NCI-H1105 (cell line): ENCODE measurements around the gene CD99.
"Not testable (repeated sequence)": the region's sequence is repeated elsewhere in the genome, so short reads cannot be mapped to it uniquely, and the experiment has no call there.

Experiments
- DNase-seq: peaks from one replicate; lab custom pipeline; 2025; lab: John Stamatoyannopoulos, UW

CD99 gene

DNA sequence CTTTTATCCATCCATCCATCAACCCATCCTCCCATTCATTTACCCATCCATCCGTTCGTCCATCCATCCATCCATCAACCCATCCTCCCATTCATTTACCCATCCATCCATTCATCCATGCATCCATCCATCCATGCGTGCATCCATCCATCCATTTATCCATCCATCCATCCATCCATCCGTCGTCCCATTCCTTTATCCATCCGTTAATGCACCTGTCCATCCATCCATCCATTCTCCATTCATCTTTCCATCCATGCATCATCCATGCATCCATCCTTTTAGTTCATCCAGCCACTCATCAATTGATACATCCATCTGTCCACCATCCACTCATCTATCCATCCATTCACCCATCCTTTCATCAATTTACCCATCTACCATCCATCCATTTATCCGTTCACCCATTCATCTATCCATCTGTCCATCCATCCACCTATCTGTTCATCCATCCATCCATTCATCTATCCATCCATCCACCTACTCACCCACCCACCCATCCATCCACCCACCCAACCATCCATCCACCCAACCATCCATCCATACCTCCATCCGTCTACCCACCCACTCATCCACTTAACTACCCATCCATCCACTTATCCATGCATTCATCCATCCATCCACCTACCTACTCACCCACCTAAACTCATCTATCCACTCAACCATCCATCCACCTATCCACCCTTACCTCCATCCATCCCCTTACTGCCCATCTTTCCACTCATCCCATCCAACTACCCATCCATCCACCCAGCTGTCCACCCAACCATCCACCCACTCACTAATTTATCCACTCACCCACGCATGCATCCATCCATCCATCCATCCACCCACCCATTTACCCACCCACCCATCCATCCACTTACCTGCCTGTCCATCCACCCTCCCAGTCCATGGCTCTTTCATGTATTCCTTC lies 9.6 kb downstream of the CD99 start:
- DNase-seq: no peak

DNA sequence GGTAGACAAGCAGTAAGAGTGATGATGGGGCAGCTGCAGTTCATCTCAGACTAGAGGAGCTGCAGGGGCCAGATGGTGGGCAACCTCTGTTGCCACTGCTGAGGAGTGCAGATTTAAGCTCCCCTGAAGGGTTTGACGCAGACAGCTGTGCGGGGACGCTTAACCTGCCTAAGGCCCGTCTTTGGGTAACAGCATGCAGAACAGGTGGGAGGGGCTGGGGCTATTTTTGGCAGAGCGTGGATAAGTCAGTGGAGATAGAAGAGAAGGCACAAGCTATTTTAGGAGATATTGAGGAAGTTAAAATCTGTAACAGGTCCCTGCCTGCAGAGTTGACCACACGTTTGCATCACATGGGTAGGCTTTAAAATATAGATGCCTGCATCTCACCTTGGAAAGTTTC lies 10.5 kb downstream of the CD99 start:
- no peak for DNase-seq

- no peak for DNase-seq
Measured at GRCh38 chrX:2703991-2704369, 12.9 kb downstream of the CD99 start.

- DNase-seq: no peak
Measured at GRCh38 chrX:2705046-2705832, 14.1 kb downstream of the CD99 start.

DNA sequence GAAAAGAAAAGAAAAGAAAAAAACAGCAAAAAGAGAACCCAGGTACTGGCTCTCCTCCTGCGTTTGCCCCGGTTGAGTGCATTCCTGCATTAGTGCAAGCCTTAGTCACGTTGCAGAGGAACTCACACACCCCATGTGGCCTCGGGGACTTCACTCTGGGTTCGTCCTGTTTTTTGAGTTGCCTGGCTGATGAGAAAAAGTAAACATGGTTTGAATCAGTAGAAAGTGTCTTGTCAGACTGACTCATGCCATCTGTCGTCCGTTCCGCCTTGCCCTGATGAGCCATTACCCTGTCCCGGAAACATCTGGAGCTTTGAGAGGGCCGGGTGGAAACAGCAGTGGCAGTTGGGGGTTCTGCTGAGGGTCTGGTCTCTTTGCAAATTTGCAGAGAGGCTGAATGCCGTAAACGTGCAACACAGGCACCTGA lies 16.3 kb downstream of the CD99 start:
- no peak for DNase-seq

DNA sequence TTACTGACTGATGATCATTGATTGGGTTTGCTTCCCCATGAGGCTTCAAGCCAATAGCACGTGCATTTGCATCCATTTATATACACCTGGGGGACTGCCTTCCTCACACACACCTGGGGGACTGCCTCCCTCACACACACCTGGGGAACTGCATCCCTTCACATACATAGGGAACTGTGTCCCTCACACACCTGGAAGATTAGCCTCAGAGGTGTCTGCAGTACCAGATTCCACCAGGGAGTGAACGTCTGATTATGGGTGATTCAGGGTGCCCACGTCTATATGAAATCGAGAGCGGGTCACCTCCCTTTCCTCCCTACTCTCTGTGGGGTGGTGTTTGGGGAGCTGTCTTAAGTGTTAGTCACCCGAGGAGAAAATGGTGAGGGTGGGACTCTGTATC lies 16.9 kb downstream of the CD99 start:
- no peak for DNase-seq

- DNase-seq: no peak
Measured at GRCh38 chrX:2708592-2709188, 17.6 kb downstream of the CD99 start.

DNA sequence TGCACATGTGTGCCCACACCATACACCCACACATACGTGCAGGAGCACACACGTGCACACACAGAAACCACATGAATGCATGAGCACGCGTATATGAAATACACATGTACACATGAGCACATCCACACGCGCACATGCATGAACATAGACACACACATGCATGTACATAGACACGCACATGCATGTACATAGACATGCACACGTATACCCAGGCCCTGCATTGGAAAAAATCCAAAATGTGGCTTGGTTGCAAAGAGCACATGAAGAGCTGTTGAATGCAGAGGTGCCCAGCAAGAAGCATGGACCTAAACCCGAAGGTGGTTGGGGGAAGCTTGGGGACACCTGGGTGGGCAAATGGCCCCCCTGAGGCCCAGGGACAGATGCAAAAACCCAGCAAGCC lies 18.5 kb downstream of the CD99 start:
- DNase-seq: no peak

GRCh38 chrX:2710041-2710840 lies 19.1 kb downstream of the CD99 start:
- no peak for DNase-seq

DNA sequence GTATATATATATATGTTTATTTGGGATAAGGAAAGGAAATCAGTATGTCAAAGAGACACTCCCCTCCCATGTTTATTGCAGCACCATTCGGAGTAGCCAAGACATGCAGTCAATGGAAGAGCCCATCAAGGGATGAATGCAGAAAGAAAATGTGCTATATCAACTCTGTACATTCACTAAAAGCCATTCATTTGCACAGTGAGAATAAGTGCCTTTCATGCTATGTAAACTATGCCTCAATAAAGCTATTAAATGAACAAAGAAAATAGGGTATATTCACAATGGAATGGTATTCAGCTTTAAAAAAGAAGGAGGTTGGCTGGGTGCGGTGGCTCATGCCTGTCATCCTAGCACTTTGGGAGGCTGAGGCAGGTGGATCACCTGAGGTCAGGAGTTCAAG lies 20.3 kb downstream of the CD99 start:
- no peak for DNase-seq

GRCh38 chrX:2712428-2712827 lies 21.3 kb downstream of the CD99 start:
- DNase-seq: no peak

DNA sequence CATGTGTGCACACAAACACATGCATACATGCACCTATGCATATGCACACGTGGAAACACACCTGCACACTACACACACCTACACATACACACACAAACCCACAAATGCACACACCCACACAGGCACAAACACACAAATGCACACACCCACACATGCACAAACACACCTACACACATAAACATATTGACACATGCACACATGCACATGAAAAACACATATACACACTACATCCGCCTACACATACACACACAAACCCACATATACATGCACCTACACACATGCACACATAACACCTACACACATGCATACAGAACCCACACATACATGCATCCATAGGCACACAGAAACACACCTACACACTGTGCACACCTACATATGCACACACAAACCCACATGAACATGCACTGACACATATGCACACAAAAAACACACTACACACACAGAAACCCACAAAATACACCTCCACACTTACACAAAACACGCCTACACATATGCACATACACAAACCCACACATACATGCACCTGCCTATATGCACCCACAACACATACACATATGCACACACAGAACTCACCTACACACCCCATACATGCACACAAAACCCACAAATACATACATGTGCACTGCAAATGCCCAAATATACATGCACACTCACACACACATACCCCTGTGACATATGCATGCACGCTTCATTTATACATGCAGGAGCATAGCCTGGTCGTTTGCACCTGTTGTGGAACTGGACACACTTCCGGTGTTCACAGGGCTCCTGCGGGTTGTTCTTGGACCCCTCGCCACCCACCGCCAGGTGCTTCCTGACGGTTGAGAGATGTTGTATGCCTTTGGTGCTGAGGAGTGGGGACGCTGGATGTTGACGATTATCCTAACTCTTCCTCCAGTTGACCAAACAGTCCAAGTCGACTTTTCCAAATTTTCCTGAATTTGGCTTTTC lies 22.1 kb downstream of the CD99 start:
- no peak for DNase-seq

DNA sequence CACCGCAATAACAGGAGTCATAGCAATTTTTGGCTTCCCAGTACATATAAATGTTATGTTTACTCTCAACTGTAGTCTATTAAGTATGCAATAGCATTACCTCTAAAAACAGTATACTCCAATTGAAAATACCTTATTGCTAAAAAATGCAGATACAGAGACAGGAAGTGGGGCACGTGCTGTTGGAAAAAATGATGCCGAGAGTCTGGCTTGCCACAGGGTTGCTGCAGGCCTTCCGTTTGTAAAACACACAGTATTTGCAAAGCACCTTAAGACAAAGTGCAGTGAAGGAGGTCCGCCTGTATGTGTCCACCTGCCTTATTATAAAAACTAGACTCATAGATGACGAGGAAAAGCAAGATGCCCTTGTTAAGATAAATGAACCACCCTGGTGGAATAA lies 23.5 kb downstream of the CD99 start:
- DNase-seq: no peak

GRCh38 chrX:2715066-2715600 lies 24.0 kb downstream of the CD99 start:
- DNase-seq: no peak

- no peak for DNase-seq
Measured at GRCh38 chrX:2717312-2717711, 26.2 kb downstream of the CD99 start.

DNA sequence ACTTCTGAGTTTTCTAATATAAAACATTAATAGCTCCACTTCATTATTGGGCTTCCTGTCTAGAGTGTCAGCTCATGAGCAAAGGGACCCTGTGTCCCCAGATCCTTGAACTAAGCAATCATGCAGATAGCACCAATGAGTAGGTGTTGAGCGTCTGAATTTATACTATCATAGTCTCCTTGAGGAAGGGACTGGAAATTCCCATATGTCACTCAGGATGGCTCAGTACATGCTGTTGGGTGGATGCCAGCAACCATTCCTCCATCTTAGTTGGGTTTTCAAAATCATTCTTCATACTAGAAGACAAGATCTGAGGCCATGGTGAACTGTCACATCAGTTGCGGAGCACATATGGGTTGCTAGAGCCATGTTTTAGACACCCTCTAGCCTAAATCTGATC lies 27.7 kb downstream of the CD99 start:
- DNase-seq: no peak

DNA sequence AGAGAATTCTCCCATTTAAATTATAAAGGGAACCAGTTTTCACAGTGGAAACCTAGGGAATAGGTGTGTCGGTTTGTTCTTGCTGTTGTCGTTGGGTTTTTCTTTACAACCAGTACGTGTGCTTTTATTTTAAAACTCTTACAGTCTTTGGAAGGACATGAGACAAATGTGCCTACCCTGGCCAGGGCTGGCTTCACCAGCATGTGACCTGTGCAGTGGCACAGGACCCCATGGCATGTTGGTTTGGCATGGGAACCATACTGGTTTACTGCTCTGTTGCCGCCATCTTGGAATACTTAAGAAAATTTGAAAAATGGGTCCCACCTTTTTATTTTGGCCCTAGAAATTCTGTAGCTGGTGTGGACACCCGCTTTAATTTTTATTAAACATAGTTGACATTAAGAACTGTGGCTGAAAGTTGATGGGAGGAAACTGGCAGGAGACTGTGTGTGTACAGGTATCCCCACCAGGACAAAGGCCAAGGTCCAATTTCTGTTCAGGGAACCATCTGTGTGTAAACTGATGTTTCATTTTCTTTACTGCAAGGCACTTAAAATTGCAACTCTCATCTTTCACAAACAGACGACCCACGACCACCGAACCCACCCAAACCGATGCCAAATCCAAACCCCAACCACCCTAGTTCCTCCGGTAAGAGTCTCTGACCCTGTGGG lies 28.8 kb downstream of the CD99 start:
- DNase-seq: no peak

DNA sequence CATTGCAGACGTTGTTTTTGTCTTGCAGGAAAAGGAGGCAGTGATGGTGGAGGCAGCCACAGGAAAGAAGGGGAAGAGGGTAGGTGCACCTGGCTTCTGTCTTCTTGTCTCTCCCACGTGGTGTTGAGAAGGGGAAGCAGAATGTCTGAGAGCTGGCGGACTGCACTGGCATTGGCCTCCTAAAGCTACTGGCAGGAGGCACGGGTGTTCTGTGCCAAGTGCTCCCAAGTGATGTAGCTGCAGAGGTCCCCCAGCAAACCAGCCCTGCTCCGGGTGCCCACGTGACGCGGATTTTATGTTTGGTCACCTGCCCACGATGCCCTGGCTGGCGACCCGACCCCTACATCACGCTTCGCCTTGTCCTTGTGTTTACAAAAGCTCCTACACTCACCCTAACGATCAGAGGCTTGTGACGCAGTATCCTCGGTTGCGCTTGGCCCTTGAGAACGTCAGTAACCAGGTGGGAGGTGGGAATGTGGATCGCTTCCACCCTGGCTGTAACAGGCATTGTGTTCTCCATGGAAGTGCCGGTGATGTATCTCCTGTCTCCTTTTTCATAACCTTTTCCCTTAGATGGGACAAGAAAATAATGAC lies 32.3 kb downstream of the CD99 start:
- no peak for DNase-seq

DNA sequence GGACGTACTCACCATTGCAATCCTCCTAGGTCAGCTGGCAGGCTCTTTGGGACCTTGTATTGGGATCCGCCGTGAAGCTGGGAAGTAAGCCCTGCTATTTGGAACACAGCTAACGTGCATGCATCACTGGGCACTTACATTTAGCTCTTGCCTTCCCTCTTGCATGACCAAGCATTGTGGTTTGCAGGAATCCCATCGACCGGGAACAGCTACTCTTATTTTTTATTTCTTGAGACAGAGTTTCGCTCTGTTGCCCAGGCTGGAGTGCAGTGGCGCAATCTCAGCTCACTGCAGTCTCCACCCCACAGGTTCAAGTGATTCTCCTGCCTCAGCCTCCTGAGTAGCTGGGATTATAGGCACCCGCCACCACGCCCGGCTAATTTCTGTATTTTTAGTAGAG lies 36.2 kb downstream of the CD99 start:
- DNase-seq: not testable (repeated sequence)

- no peak for DNase-seq
Measured at GRCh38 chrX:2732076-2732475, 41.0 kb downstream of the CD99 start.
